ENCODE results near the gene DNAH9.

DNAH9 gene

DNA sequence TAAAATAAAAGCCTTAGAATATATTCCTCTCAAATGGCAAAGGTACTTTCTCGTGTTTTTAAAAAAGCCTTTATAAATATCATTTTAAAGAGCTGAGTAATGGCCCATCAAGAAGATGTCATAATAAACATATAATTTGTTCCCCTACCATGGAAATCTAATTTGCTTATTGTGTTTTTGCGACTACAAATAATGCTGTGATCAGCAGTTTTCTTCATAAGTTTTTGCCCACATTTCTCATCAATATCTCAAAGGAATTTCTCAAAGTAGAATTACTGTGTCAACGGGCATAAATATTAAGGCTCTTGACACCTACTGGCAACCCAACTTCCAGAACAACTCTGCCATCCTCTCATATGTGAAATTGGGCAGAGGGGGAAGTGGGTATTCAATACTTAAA, 381.5 kb downstream of the DNAH9 start:
- no peak overlapping the region for H3K27ac ChIP-seq
- no peak overlapping the region for H3K4me3 ChIP-seq (ENCODE audit: low read depth, low read length)
- no peak for DNase-seq
- in situ Hi-C loops (cut with HindIII; ENCODE audit: low pct_ligation_motif_present, low sequenced_read_pairs) = loop anchor here (25.0 kb wide), 1 partner anchor 1242 kb away; the partner anchor contains the start of gene TMEM220
- peaks cover 21% of the 10 kb centered on the region for H3K36me3 ChIP-seq (replicated peaks)
- H3K27me3 ChIP-seq (replicated peaks) = no peaks in the 10 kb centered on the region
- TF ChIP-seq, protein P1, sequence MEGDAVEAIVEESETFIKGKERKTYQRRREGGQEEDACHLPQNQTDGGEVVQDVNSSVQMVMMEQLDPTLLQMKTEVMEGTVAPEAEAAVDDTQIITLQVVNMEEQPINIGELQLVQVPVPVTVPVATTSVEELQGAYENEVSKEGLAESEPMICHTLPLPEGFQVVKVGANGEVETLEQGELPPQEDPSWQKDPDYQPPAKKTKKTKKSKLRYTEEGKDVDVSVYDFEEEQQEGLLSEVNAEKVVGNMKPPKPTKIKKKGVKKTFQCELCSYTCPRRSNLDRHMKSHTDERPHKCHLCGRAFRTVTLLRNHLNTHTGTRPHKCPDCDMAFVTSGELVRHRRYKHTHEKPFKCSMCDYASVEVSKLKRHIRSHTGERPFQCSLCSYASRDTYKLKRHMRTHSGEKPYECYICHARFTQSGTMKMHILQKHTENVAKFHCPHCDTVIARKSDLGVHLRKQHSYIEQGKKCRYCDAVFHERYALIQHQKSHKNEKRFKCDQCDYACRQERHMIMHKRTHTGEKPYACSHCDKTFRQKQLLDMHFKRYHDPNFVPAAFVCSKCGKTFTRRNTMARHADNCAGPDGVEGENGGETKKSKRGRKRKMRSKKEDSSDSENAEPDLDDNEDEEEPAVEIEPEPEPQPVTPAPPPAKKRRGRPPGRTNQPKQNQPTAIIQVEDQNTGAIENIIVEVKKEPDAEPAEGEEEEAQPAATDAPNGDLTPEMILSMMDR (IDR thresholded peaks at IDR 0.05; ENCODE audit: low read depth, low read length, missing control alignments) = no peak

DNA sequence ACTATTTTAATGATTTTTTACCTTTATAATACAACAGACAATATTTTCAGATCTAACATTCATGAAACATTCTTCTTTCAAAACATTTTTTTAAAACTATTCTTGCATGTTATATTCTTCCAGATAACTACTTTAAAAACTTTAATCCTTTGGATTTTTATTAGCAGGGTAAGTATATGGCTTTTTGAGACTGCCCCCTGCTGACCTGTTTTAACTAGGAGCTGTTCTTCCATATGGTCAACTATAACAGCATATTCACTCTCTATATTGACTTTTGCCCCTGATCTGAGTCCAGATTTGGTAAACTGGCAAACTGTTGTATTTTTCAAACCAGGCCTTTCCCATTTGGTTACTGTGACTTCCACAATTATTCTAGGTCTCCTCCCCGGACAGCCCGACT, 382.5 kb downstream of the DNAH9 start:
- no peak overlapping the region for H3K27ac ChIP-seq
- in situ Hi-C loops (cut with HindIII; ENCODE audit: low pct_ligation_motif_present, low sequenced_read_pairs) = loop anchor here (25.0 kb wide), 1 partner anchor 1244 kb away; the partner anchor contains the start of gene TMEM220
- no peaks in the 10 kb centered on the region for H3K27me3 ChIP-seq (replicated peaks)
- TF ChIP-seq, protein P1 (IDR thresholded peaks at IDR 0.05; ENCODE audit: low read depth, low read length, missing control alignments) = peak; percentile 42
- H3K36me3 ChIP-seq (replicated peaks) = peaks cover 21% of the 10 kb centered on the region
- peak; percentile 8 for DNase-seq
- no peak overlapping the region for H3K4me3 ChIP-seq (ENCODE audit: low read depth, low read length)

DNA sequence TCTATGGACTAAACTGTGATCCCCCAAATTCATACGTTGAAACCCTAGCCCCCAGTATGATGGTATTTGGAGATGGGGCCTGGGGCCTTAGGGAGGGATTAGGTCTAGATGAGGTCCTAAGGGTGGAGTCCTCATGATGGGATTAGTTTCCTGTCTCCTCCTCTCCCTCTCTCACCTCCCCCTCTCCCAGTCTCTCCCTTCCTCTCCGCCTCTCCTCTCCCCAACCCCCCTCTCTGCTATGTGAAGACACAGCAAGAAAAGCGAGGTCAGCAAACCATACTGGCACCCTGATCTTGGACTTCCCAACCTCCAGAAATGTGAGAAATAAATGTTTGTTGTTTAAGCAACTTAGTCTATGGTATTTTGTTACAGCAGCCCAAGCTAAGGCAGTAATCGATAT, 383.6 kb downstream of the DNAH9 start:
- Histone ChIP-seq H3K36me3 (replicated peaks) (peaks cover 21% of the 10 kb centered on the region), H3K4me3 (ENCODE audit: low read depth, low read length) (no peak overlapping the region), H3K27me3 (replicated peaks) (no peaks in the 10 kb centered on the region), H3K27ac (no peak overlapping the region)
- in situ Hi-C loops (cut with HindIII; ENCODE audit: low pct_ligation_motif_present, low sequenced_read_pairs) = loop anchor here (25.0 kb wide), 1 partner anchor 1245 kb away; the partner anchor contains the start of gene TMEM220
- no peak for DNase-seq
- TF ChIP-seq, protein P1 (IDR thresholded peaks at IDR 0.05; ENCODE audit: low read depth, low read length, missing control alignments) = no peak

DNA sequence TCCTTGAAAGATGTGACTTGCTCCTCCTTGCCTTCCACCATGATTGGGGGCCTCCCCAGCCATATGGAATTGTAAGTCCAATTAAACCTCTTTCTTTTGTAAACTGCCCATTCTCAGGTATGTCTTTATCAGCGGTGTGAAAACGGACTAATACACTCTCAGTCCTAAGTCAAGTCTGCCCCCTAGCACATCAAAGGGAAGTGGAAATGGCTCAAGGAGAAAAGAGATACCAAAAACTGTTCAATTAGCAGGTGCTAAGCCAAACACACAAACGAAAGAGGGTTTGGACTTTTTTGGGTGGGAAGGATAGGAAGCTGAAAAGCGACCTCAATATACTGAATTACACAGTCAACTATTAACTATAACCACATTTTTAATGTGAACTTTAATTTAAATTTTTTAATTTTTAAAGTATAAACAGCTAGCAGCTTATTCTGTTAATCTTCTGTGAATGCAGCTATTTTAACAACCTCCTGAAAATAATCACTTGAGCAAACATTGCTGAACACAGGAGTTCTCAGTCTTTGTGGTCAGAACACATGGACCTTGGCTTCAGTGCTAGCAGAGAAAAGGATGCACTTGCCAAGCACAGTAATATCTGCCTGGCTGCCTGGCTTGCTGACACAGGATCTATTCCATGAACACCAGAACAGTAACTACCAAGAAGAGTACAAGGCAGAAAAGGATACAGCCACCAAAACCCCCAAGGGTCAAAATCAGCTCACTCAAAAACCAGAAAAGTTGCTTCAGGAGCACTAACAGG, 388.1 kb downstream of the DNAH9 start:
- Histone ChIP-seq H3K27me3 (replicated peaks) (no peaks in the 10 kb centered on the region), H3K36me3 (replicated peaks) (peaks cover 11% of the 10 kb centered on the region), H3K27ac (no peak overlapping the region), H3K4me3 (ENCODE audit: low read depth, low read length) (no peak overlapping the region)
- in situ Hi-C loops (cut with HindIII; ENCODE audit: low pct_ligation_motif_present, low sequenced_read_pairs) = loop anchor here (25.0 kb wide), 1 partner anchor 1249 kb away; the partner anchor contains the start of gene TMEM220
- DNase-seq = no peak
- TF ChIP-seq, protein P1 (IDR thresholded peaks at IDR 0.05; ENCODE audit: low read depth, low read length, missing control alignments) = no peak

DNA sequence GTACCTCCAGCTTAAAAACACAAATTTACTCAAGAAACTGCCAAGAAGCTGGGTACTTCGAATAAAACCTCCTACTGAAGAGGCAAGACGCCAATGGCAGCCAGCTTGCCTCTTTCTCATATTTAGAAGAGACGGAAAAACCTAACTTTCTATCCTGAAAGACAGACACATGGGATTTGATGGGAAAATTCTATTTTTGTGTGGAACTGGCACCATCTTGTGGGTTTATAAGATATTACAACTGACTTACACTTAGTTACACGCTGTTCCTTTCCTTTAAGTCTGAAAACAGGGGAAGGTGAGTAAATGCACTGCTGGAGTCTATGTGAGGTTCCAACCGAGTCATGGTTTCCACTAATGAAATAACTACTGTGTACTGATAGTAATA, 388.7 kb downstream of the DNAH9 start:
- in situ Hi-C loops (cut with HindIII; ENCODE audit: low pct_ligation_motif_present, low sequenced_read_pairs) = loop anchor here (25.0 kb wide), 1 partner anchor 1250 kb away; the partner anchor contains the start of gene TMEM220
- no peaks in the 10 kb centered on the region for H3K27me3 ChIP-seq (replicated peaks)
- H3K4me3 ChIP-seq (ENCODE audit: low read depth, low read length) = no peak overlapping the region
- peaks cover 11% of the 10 kb centered on the region for H3K36me3 ChIP-seq (replicated peaks)
- TF ChIP-seq, protein P1 (IDR thresholded peaks at IDR 0.05; ENCODE audit: low read depth, low read length, missing control alignments) = peak; percentile 34
- H3K27ac ChIP-seq = no peak overlapping the region
- peak; percentile 18 for DNase-seq
